Measurements from ENCODE around the gene AP3M1.

AP3M1 gene

DNA sequence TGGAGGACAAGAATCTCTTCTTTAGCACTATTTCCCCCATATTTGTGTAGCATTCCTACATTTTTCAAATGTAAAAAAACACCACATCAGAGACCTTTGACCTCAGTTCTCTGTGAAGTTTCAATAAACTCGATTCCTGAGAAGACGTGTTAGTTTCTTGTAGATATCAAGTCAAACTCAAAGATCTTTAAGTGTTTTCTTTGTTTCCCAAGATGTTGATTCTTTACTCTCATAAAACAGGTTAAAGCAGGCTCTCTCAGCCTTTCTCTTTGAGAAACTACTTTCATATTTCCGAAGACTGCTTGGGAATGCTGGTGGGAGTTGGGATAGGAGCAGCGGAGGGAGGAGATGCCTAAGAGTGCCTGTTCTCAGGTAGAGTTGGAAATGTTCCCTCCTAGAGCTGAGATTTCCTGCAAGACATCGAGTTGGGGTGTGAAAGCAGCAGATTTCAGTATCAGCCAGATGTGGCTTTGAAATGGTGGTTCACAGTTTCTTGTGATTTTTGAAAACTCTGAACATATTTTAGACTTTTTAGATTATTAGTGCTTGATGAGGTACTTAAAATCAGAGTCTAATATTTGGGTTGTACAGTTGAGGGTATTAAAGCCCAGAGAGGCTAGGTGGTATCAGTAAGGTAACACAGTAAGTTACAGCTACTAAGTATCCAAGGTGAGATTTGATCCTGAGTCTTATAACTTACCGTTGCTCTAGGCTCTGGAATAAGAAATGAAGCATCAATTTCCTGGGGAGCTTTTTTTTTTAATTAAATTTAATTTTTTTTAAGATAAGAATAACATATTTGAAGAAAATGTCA is 14.3 kb upstream of the AP3M1 start:
- TF ChIP-seq, protein P1, sequence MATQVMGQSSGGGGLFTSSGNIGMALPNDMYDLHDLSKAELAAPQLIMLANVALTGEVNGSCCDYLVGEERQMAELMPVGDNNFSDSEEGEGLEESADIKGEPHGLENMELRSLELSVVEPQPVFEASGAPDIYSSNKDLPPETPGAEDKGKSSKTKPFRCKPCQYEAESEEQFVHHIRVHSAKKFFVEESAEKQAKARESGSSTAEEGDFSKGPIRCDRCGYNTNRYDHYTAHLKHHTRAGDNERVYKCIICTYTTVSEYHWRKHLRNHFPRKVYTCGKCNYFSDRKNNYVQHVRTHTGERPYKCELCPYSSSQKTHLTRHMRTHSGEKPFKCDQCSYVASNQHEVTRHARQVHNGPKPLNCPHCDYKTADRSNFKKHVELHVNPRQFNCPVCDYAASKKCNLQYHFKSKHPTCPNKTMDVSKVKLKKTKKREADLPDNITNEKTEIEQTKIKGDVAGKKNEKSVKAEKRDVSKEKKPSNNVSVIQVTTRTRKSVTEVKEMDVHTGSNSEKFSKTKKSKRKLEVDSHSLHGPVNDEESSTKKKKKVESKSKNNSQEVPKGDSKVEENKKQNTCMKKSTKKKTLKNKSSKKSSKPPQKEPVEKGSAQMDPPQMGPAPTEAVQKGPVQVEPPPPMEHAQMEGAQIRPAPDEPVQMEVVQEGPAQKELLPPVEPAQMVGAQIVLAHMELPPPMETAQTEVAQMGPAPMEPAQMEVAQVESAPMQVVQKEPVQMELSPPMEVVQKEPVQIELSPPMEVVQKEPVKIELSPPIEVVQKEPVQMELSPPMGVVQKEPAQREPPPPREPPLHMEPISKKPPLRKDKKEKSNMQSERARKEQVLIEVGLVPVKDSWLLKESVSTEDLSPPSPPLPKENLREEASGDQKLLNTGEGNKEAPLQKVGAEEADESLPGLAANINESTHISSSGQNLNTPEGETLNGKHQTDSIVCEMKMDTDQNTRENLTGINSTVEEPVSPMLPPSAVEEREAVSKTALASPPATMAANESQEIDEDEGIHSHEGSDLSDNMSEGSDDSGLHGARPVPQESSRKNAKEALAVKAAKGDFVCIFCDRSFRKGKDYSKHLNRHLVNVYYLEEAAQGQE (IDR thresholded peaks at IDR 0.05; ENCODE audit: insufficient read depth in 1 of 2, low read depth in 2 of 2, low read length in 2 of 2): no peak
- no peak for TF ChIP-seq POLR2AphosphoS5 (IDR thresholded peaks at IDR 0.05; ENCODE audit: low read depth, low read length)
- no peak for TF ChIP-seq SIN3A (IDR thresholded peaks at IDR 0.05; ENCODE audit: borderline replicate concordance, insufficient read depth, low read length)

DNA sequence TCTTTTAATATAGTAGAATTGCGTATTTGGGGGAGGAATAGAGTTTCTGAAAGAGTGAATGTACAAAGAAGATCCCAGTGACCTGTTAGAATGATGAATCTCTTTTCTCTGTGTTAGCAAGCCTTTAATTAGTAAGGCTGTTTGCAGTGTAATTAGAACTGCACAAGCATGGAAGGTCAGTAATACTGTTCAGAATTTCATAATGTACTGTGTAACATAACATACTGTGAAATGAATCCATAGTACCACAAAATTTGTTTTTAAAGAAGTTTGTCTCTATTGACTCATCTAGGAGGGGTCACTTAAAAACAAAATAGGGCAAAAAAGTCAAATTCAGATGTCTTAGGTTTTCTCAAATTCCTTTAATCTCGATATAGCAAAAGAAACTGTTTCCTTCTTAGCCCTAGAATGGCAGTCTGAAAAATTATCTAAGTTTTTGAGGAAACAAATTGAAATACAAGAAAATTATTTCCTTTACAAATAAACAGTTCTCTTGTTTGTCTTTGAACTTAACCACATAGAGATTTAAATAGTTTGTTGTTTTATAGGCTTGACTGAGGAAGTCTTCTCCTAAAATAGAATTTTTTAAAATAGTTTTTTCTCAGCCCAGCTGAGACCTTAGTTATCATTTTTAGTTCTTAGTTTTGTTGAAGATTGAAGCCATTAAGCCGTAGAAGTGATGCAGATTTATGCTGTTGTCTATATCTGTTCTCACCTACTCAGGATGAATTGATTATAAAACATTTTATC is 12.9 kb upstream of the AP3M1 start:
- TF ChIP-seq FOXP2 (optimal IDR thresholded peaks at IDR 0.05; ENCODE audit: borderline replicate concordance, extremely low read depth, extremely low read length, insufficient read depth) (no peak), TAF1 (IDR thresholded peaks at IDR 0.05; ENCODE audit: borderline replicate concordance, insufficient read depth, low read length) (no peak), POLR2AphosphoS5 (IDR thresholded peaks at IDR 0.05; ENCODE audit: low read depth, low read length) (no peak), SIN3A (IDR thresholded peaks at IDR 0.05; ENCODE audit: borderline replicate concordance, insufficient read depth, low read length) (no peak)
- TF ChIP-seq, protein P1 (IDR thresholded peaks at IDR 0.05; ENCODE audit: insufficient read depth in 1 of 2, low read depth in 2 of 2, low read length in 2 of 2): no peak

DNA sequence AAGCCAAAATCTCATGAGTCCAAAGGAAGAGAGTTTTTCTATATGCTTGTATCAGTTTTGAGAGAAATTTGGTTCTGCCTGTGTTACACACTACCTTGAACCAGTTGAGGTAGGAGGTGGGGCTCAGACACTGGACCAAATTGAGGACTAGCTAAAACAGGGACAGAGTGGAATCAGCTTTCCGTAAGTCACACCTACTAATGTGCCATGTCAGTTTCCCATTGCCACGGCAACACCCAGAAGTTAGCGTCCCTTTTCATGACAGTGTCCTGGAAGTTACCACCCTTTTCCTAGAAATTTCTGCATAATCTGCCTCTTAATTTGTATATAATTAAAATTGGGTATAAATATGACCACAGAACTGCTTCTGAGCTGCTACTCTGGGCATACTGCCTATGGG is 9.4 kb upstream of the AP3M1 start:
- TF ChIP-seq TAF1 (IDR thresholded peaks at IDR 0.05; ENCODE audit: borderline replicate concordance, insufficient read depth, low read length) (no peak), SIN3A (IDR thresholded peaks at IDR 0.05; ENCODE audit: borderline replicate concordance, insufficient read depth, low read length) (no peak), FOXP2 (optimal IDR thresholded peaks at IDR 0.05; ENCODE audit: borderline replicate concordance, extremely low read depth, extremely low read length, insufficient read depth) (no peak), POLR2AphosphoS5 (IDR thresholded peaks at IDR 0.05; ENCODE audit: low read depth, low read length) (no peak)
- TF ChIP-seq, protein P1 (IDR thresholded peaks at IDR 0.05; ENCODE audit: insufficient read depth in 1 of 2, low read depth in 2 of 2, low read length in 2 of 2): no peak

DNA sequence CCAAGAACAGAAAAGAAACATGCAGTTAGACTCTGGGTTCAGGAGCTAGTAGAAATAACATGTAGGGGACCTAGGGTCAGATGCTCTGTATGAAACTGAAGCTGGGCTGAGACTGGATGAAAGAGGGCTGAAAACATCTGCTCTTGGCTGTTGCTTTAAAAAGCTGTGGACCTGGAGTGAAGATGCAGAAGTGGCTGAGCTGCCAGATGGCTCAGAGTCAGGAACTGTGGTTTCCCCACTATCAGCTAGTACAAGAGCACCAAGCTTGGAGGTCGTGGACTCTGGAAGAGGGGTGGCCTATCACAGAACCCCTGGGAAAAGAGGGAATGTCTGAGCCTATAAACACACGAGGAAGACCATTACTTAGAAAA is 6.3 kb upstream of the AP3M1 start:
- TF ChIP-seq POLR2AphosphoS5 (IDR thresholded peaks at IDR 0.05; ENCODE audit: low read depth, low read length): no peak
- TF ChIP-seq, protein P1 (IDR thresholded peaks at IDR 0.05; ENCODE audit: insufficient read depth in 1 of 2, low read depth in 2 of 2, low read length in 2 of 2): no peak
- no peak for TF ChIP-seq FOXP2 (optimal IDR thresholded peaks at IDR 0.05; ENCODE audit: borderline replicate concordance, extremely low read depth, extremely low read length, insufficient read depth)
- no peak for TF ChIP-seq TAF1 (IDR thresholded peaks at IDR 0.05; ENCODE audit: borderline replicate concordance, insufficient read depth, low read length)

All from PFSK-1 (cell line).